ENCODE results near the gene RPS24.

GRCh38 chr10:78017856-78018255, 15.8 kb upstream of the RPS24 start:
- TF ChIP-seq CTCF (IDR thresholded peaks at IDR 0.05) (no peak), ZFX (IDR thresholded peaks at IDR 0.05; ENCODE audit: borderline replicate concordance) (no peak)

Measured in 22Rv1 (cell line).